ENCODE results near the gene RPS6KA4. TPM values are rescaled to one million over a fixed set of nuclear protein-coding genes. Genes with fewer than 3 reads are reported as not detected.

The RPS6KA4 gene
- polyA plus RNA-seq, 1 of the 3 experiments (the other 2 are of a cell fraction): 43.4 TPM

DNA sequence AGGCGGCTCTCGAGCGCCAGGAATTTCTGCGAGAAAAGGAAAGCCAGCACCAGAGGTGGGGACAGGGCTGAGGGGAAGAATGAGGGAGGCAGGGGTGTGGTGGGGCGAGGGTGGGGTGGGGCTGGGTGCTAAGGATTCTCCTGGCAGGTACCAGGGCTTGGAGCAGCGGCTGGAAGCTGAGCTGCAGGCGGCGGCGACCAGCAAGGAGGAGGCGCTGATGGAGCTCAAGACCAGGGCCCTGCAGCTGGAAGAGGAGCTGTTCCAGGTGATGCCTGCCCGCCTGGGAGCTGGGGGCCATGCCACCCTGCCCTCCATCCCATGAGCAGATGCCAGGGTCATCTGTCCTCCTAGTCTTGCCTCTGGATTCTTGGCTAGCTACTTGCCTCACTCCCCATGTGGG lies 9.6 kb upstream of the RPS6KA4 start:
- POLR2A ChIA-PET: no interaction called here
- Histone ChIP-seq H2AFZ (ENCODE audit: low read depth) (no peak overlapping the region), H3K4me3 (ENCODE audit: low read depth in 2 of 2, low read length in 1 of 2) (no peak overlapping the region), H3K27ac (ENCODE audit: low read depth in 2 of 2, low read length in 1 of 2) (no peak overlapping the region), H3K9me3 (no peaks in the 10 kb centered on the region), H3F3A (replicated peaks; ENCODE audit: insufficient read depth) (no peaks in the 10 kb centered on the region), H3K9ac (no peak overlapping the region), H3K27me3 (ENCODE audit: insufficient read depth) (no peaks in the 10 kb centered on the region), H3K4me2 (no peak overlapping the region), H3K79me2 (ENCODE audit: insufficient read depth) (no peaks in the 10 kb centered on the region), H3K36me3 (replicated peaks in 1 of 2; ENCODE audit: control insufficient read depth in 1 of 2, insufficient read depth in 2 of 2, low read length in 1 of 2) (no peaks in the 10 kb centered on the region), H4K20me1 (ENCODE audit: insufficient read depth) (no peaks in the 10 kb centered on the region), H3K9me2 (no peaks in the 10 kb centered on the region), H3K4me1 (ENCODE audit: control insufficient read depth in 1 of 2, insufficient read depth in 2 of 2, low read depth in 1 of 2, low read length in 1 of 2) (no peaks in the 10 kb centered on the region; a peak in 1 of 4 replicates)
- 89% methylated on average over 10 of the region's 11 CpGs for WGBS (ENCODE audit: low lambda C conversion rate)
- TF ChIP-seq YY1 (IDR thresholded peaks at IDR 0.05; ENCODE audit: low read depth) (no peak), JUND (IDR thresholded peaks at IDR 0.05) (no peak), GATA2 (CRISPR knock-in tag; IDR thresholded peaks at IDR 0.05) (no peak), TEAD4 (IDR thresholded peaks at IDR 0.05; ENCODE audit: borderline replicate concordance, insufficient read depth) (no peak), EP300 (IDR thresholded peaks at IDR 0.05; ENCODE audit: borderline replicate concordance in 1 of 2, low read depth in 1 of 2, low read length in 1 of 2) (no peak), FOXM1 (IDR thresholded peaks at IDR 0.05; ENCODE audit: low read depth) (no peak), FOXJ3 (CRISPR knock-in tag; IDR thresholded peaks at IDR 0.05) (no peak), RAD21 (IDR thresholded peaks at IDR 0.05; ENCODE audit: low read length) (no peak), RCOR1 (IDR thresholded peaks at IDR 0.05; ENCODE audit: low read length) (no peak), POLR2AphosphoS5 (IDR thresholded peaks at IDR 0.05; ENCODE audit: low read depth, low read length) (no peak), ELF1 (IDR thresholded peaks at IDR 0.05) (no peak), SMC3 (IDR thresholded peaks at IDR 0.05; ENCODE audit: low read depth, low read length) (no peak), RXRA (IDR thresholded peaks at IDR 0.05; ENCODE audit: borderline replicate concordance, low read depth) (no peak), GABPA (IDR thresholded peaks at IDR 0.05; ENCODE audit: low read depth) (no peak), FOSL2 (IDR thresholded peaks at IDR 0.05; ENCODE audit: borderline replicate concordance, low read depth) (no peak)
- TF ChIP-seq, protein P1, sequence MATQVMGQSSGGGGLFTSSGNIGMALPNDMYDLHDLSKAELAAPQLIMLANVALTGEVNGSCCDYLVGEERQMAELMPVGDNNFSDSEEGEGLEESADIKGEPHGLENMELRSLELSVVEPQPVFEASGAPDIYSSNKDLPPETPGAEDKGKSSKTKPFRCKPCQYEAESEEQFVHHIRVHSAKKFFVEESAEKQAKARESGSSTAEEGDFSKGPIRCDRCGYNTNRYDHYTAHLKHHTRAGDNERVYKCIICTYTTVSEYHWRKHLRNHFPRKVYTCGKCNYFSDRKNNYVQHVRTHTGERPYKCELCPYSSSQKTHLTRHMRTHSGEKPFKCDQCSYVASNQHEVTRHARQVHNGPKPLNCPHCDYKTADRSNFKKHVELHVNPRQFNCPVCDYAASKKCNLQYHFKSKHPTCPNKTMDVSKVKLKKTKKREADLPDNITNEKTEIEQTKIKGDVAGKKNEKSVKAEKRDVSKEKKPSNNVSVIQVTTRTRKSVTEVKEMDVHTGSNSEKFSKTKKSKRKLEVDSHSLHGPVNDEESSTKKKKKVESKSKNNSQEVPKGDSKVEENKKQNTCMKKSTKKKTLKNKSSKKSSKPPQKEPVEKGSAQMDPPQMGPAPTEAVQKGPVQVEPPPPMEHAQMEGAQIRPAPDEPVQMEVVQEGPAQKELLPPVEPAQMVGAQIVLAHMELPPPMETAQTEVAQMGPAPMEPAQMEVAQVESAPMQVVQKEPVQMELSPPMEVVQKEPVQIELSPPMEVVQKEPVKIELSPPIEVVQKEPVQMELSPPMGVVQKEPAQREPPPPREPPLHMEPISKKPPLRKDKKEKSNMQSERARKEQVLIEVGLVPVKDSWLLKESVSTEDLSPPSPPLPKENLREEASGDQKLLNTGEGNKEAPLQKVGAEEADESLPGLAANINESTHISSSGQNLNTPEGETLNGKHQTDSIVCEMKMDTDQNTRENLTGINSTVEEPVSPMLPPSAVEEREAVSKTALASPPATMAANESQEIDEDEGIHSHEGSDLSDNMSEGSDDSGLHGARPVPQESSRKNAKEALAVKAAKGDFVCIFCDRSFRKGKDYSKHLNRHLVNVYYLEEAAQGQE (IDR thresholded peaks at IDR 0.05; ENCODE audit: low read depth, low read length): no peak
- TF ChIP-seq, protein P2, sequence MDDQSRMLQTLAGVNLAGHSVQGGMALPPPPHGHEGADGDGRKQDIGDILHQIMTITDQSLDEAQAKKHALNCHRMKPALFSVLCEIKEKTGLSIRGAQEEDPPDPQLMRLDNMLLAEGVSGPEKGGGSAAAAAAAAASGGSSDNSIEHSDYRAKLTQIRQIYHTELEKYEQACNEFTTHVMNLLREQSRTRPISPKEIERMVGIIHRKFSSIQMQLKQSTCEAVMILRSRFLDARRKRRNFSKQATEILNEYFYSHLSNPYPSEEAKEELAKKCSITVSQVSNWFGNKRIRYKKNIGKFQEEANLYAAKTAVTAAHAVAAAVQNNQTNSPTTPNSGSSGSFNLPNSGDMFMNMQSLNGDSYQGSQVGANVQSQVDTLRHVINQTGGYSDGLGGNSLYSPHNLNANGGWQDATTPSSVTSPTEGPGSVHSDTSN (IDR thresholded peaks at IDR 0.05): no peak
- TF ChIP-seq, protein P3, sequence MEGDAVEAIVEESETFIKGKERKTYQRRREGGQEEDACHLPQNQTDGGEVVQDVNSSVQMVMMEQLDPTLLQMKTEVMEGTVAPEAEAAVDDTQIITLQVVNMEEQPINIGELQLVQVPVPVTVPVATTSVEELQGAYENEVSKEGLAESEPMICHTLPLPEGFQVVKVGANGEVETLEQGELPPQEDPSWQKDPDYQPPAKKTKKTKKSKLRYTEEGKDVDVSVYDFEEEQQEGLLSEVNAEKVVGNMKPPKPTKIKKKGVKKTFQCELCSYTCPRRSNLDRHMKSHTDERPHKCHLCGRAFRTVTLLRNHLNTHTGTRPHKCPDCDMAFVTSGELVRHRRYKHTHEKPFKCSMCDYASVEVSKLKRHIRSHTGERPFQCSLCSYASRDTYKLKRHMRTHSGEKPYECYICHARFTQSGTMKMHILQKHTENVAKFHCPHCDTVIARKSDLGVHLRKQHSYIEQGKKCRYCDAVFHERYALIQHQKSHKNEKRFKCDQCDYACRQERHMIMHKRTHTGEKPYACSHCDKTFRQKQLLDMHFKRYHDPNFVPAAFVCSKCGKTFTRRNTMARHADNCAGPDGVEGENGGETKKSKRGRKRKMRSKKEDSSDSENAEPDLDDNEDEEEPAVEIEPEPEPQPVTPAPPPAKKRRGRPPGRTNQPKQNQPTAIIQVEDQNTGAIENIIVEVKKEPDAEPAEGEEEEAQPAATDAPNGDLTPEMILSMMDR (IDR thresholded peaks at IDR 0.05): no peak
- CTCF ChIA-PET: interaction anchor here (0.7 to 1.7 kb wide), 4 partner anchors 18 to 204 kb away, joined by 3 to 5 read pairs (median 4); no protein-coding TSS in a partner anchor
- no peak for DNase-seq

Measured in SK-N-SH (cell line).